Cardiac fibroblast (primary cell): ENCODE data around the gene TSTD1.

Source experiments
- DNase-seq, 2 donors: peaks; one replicate each; pipeline versions ENCODE4 v3.0.0 to v3.0.0-alpha.2; 2010; ENCODE audit warnings: low read depth in 2 of 2
- H3K4me3 ChIP-seq, 2 donors: replicated peaks in 1 of 2; 1 replicate in 1 of 2; 2 replicates in 1 of 2; pipeline ENCODE4 v1.5.1; 2011; ENCODE audit warnings: low read depth in 2 of 2, low read length in 2 of 2, mild to moderate bottlenecking in 2 of 2, moderate library complexity in 1 of 2
- TF ChIP-seq, protein P1 (sequence below): IDR thresholded peaks from one replicate; pipeline ENCODE4 v1.5.1; 2011; ENCODE audit warnings: low read depth, mild to moderate bottlenecking, low read length, inconsistent platforms

Gene TSTD1

GRCh38 chr1:161054232-161054631, 15.5 kb upstream of the TSTD1 start:
- TF ChIP-seq, protein P1, sequence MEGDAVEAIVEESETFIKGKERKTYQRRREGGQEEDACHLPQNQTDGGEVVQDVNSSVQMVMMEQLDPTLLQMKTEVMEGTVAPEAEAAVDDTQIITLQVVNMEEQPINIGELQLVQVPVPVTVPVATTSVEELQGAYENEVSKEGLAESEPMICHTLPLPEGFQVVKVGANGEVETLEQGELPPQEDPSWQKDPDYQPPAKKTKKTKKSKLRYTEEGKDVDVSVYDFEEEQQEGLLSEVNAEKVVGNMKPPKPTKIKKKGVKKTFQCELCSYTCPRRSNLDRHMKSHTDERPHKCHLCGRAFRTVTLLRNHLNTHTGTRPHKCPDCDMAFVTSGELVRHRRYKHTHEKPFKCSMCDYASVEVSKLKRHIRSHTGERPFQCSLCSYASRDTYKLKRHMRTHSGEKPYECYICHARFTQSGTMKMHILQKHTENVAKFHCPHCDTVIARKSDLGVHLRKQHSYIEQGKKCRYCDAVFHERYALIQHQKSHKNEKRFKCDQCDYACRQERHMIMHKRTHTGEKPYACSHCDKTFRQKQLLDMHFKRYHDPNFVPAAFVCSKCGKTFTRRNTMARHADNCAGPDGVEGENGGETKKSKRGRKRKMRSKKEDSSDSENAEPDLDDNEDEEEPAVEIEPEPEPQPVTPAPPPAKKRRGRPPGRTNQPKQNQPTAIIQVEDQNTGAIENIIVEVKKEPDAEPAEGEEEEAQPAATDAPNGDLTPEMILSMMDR = no peak
- no peak overlapping the region for H3K4me3 ChIP-seq

GRCh38 chr1:161052899-161053298, 14.1 kb upstream of the TSTD1 start:
- H3K4me3 ChIP-seq = no peak overlapping the region
- no peak for DNase-seq
- TF ChIP-seq, protein P1 = no peak

More at GRCh38 chr1:161054232-161054631, 15.5 kb upstream of the TSTD1 start:
- no peak for DNase-seq

- TF ChIP-seq, protein P1 = no peak
- no peak overlapping the region for H3K4me3 ChIP-seq
- no peak for DNase-seq
Observed at GRCh38 chr1:161051219-161051618, 12.5 kb upstream of the TSTD1 start.

DNA sequence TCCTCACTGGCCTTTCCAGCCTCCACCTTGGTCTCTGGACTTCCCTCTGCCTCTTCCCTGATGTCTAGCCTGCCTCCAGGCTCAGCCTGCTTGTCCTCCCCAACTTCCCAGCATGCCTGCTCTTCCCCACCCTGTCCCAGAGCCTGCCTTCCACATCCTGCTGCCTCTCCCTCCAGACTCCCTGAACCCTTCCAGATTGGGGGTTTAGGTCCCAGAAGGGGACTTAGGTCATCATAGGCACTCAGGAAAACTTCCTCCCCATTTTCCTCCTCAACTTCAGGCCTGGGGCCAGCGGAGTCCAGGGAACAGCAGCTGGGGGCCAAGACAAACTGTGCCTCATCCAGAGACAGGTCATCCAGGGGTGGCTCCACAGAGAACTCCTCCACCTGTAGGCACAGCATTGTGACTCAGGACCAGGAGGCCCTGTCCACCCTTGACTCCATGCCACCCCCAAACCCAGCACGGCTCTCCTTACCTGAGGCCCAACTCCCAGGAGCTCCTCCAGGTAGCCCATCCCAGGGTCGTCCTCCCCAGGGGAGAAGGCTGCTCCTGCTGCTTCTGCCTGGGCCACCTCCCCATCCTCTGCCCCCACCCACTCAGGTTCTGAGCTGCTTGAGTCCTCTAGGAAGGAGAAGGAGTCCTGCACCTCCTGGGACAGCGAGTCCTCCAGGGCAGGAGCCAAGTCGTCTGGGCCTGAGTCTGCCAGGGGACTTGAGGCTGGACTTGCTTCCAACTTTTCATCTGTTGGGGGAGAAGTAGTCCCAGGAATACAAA, 10.4 kb upstream of the TSTD1 start:
- H3K4me3 ChIP-seq = no peak overlapping the region

GRCh38 chr1:161047436-161048420, 9.0 kb upstream of the TSTD1 start:
- no peak overlapping the region for H3K4me3 ChIP-seq
- DNase-seq = no peak
- TF ChIP-seq, protein P1 = no peak

More for the DNA sequence above, 10.4 kb upstream of the TSTD1 start:
- TF ChIP-seq, protein P1 = no peak
- no peak for DNase-seq

DNA sequence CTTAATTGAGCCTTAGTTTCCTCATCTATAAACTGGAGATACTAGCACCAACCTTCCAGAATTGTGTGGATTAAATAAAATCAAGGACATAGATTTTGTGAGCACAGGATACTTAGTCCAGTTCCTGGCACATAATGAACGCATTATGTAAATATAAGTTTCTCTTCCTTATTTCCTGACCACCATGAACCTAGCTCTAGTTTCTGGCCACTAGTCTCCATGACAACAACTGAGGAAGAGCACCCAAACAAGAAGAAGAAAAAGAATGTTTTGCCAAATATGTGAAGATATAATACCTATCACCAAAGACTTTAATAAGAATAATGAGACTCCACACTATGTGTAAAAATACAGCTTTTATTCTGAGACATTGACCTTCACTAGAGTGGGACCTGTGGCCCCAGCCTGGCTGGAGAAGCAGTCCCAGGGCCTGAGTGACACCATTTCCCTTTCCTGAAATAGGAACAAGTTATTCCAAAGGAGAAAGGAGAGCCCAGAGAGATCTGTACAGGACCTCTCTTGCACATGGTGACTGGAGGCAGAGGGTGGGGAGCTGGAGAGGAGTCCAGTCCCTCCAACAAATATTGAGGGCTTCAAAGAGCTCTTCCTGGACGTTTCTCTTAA, 8.0 kb upstream of the TSTD1 start:
- peak overlapping the region; percentile 67 to 83 for H3K4me3 ChIP-seq
- TF ChIP-seq, protein P1 = no peak
- no peak for DNase-seq
